DOHH2 (cell line): ENCODE data around the gene TEDDM1.

Experiments
- H3F3A ChIP-seq: fragments of 200-600 bp; sonication (generic), shearing (Covaris generic); 2 replicates; pipeline ENCODE4 v1.6.0; 2016; ENCODE audit warnings: antibody characterized with exemption, mild to moderate bottlenecking; ENCODE audit not compliant: control insufficient read depth, insufficient read depth
- H3K27ac ChIP-seq: fragments of 200-600 bp; sonication (generic); 2 replicates; pipeline ENCODE4 v1.5.1; 2014; ENCODE audit warnings: low read depth, mild to moderate bottlenecking, low read length, moderate library complexity
- H3K27me3 ChIP-seq: fragments of 200-600 bp; sonication (generic); 2 replicates; pipeline ENCODE4 v1.6.1; 2014; ENCODE audit warnings: mild to moderate bottlenecking, low read length, mixed read lengths; ENCODE audit not compliant: control insufficient read depth
- H3K36me3 ChIP-seq: fragments of 200-600 bp; sonication (generic); 2 replicates; pipeline ENCODE4 v1.6.1; 2014; ENCODE audit warnings: mild to moderate bottlenecking, low read length, moderate library complexity, mixed read lengths; ENCODE audit not compliant: control insufficient read depth
- H3K4me1 ChIP-seq: fragments of 200-600 bp; sonication (generic); 2 replicates; pipeline ENCODE4 v1.6.1; 2014; ENCODE audit warnings: mild to moderate bottlenecking, low read length, mixed read lengths; ENCODE audit not compliant: control insufficient read depth
- H3K4me2 ChIP-seq: fragments of 200-600 bp; sonication (generic); 2 replicates; pipeline ENCODE4 v1.6.0; 2014; ENCODE audit warnings: mild to moderate bottlenecking, low read length, moderate library complexity
- H3K4me3 ChIP-seq: fragments of 200-600 bp; sonication (generic); 2 replicates; pipeline ENCODE4 v1.5.1; 2014; ENCODE audit warnings: mild to moderate bottlenecking, low read length, mixed read lengths
- H3K79me2 ChIP-seq: fragments of 200-600 bp; sonication (generic); 2 replicates; pipeline ENCODE4 v1.6.1; 2014; ENCODE audit warnings: mild to moderate bottlenecking, low read length, mixed read lengths; ENCODE audit not compliant: control insufficient read depth
- H3K9me2 ChIP-seq: fragments of 200-600 bp; sonication (generic); replicated peaks from 2 replicates; pipeline ENCODE4 v1.6.1; 2014; ENCODE audit warnings: mild to moderate bottlenecking, low read length, mixed read lengths; ENCODE audit not compliant: control insufficient read depth
- H3K9me3 ChIP-seq: fragments of 200-600 bp; sonication (generic); 2 replicates; pipeline ENCODE4 v1.6.1; 2014; ENCODE audit warnings: antibody characterized with exemption, low read length, mixed read lengths; ENCODE audit not compliant: control insufficient read depth, insufficient read depth
- H4K20me1 ChIP-seq: fragments of 200-600 bp; sonication (generic); 2 replicates; pipeline ENCODE4 v1.6.0; 2014; ENCODE audit warnings: low read depth, mild to moderate bottlenecking, antibody characterized with exemption, low read length, moderate library complexity; ENCODE audit not compliant: control insufficient read depth, insufficient read depth
- CTCF ChIP-seq: fragments of 200-600 bp; sonication (generic); IDR thresholded peaks from one replicate; pipeline ENCODE4 v1.5.1; 2014; ENCODE audit warnings: antibody characterized with exemption, mild to moderate bottlenecking, low read depth, low read length; ENCODE audit not compliant: poor library complexity, severe bottlenecking
- EZH2phosphoT487 ChIP-seq: fragments of 200-600 bp; sonication (generic); IDR thresholded peaks from 2 replicates; pipeline ENCODE4 v1.6.1; 2017; ENCODE audit warnings: borderline replicate concordance, mild to moderate bottlenecking, antibody characterized with exemption, low read length, moderate library complexity, mixed read lengths

The TEDDM1 gene

GRCh38 chr1:182359645-182360044, 40.8 kb downstream of the TEDDM1 start:
- H3F3A ChIP-seq = no peaks in the 10 kb centered on the region
- no peaks in the 10 kb centered on the region for H3K9me3 ChIP-seq
- no peaks in the 10 kb centered on the region for H4K20me1 ChIP-seq
- no peaks in the 10 kb centered on the region for H3K4me1 ChIP-seq
- TF ChIP-seq EZH2phosphoT487 = no peak
- no peaks in the 10 kb centered on the region for H3K79me2 ChIP-seq
- peaks cover 6% of the 10 kb centered on the region for H3K27me3 ChIP-seq
- H3K4me3 ChIP-seq = no peak overlapping the region
- no peak overlapping the region for H3K4me2 ChIP-seq
- H3K9me2 ChIP-seq = no peaks in the 10 kb centered on the region
- H3K27ac ChIP-seq = no peak overlapping the region
- no peaks in the 10 kb centered on the region for H3K36me3 ChIP-seq

- Histone ChIP-seq H3K4me2 (no peak overlapping the region), H3K36me3 (no peaks in the 10 kb centered on the region), H4K20me1 (no peaks in the 10 kb centered on the region), H3K79me2 (no peaks in the 10 kb centered on the region), H3K4me3 (no peak overlapping the region), H3F3A (no peaks in the 10 kb centered on the region), H3K4me1 (no peaks in the 10 kb centered on the region), H3K9me3 (no peaks in the 10 kb centered on the region), H3K27ac (no peak overlapping the region), H3K27me3 (no peaks in the 10 kb centered on the region), H3K9me2 (no peaks in the 10 kb centered on the region)
- TF ChIP-seq EZH2phosphoT487 (no peak), CTCF (no peak)
These were observed 42.6 kb downstream of the TEDDM1 start for GRCh38 chr1:182357913-182358312.

- Histone ChIP-seq H3K4me2 (no peak overlapping the region), H3K9me3 (no peaks in the 10 kb centered on the region)
These were observed 43.3 kb downstream of the TEDDM1 start for GRCh38 chr1:182357171-182357570.

GRCh38 chr1:182355723-182356098, 44.8 kb downstream of the TEDDM1 start:
- Histone ChIP-seq H3K4me3 (no peak overlapping the region), H3K4me1 (no peaks in the 10 kb centered on the region), H3K27me3 (no peaks in the 10 kb centered on the region), H4K20me1 (no peaks in the 10 kb centered on the region), H3K9me3 (no peaks in the 10 kb centered on the region), H3K4me2 (no peak overlapping the region), H3K36me3 (no peaks in the 10 kb centered on the region), H3K79me2 (no peaks in the 10 kb centered on the region), H3K9me2 (no peaks in the 10 kb centered on the region), H3K27ac (no peak overlapping the region), H3F3A (no peaks in the 10 kb centered on the region)
- TF ChIP-seq CTCF (no peak), EZH2phosphoT487 (no peak)

More at GRCh38 chr1:182357171-182357570, 43.3 kb downstream of the TEDDM1 start:
- TF ChIP-seq EZH2phosphoT487 (no peak), CTCF (no peak)
- Histone ChIP-seq H3K9me2 (no peaks in the 10 kb centered on the region), H3F3A (no peaks in the 10 kb centered on the region), H3K4me1 (no peaks in the 10 kb centered on the region), H4K20me1 (no peaks in the 10 kb centered on the region), H3K27me3 (no peaks in the 10 kb centered on the region), H3K27ac (no peak overlapping the region), H3K79me2 (no peaks in the 10 kb centered on the region), H3K4me3 (no peak overlapping the region), H3K36me3 (no peaks in the 10 kb centered on the region)
